Measurements from ENCODE around the gene MPHOSPH9.

The MPHOSPH9 gene

GRCh38 chr12:123114304-123115083, 118.4 kb downstream of the MPHOSPH9 start:
- H3K4me3 ChIP-seq (ENCODE audit: low read depth, low read length) = no peak overlapping the region
- no peaks in the 10 kb centered on the region for H3K4me1 ChIP-seq

GRCh38 chr12:123113026-123113425, 119.9 kb downstream of the MPHOSPH9 start:
- no peaks in the 10 kb centered on the region for H3K36me3 ChIP-seq
- TF ChIP-seq CTCF (IDR thresholded peaks at IDR 0.05; ENCODE audit: low read depth, low read length) = no peak
- no peak overlapping the region for H3K4me3 ChIP-seq (ENCODE audit: low read depth, low read length)
- no peaks in the 10 kb centered on the region for H3K9me3 ChIP-seq
- DNase-seq = no peak
- H3K4me1 ChIP-seq = no peaks in the 10 kb centered on the region
- H3K27me3 ChIP-seq = no peaks in the 10 kb centered on the region

More at GRCh38 chr12:123114304-123115083, 118.4 kb downstream of the MPHOSPH9 start:
- no peaks in the 10 kb centered on the region for H3K36me3 ChIP-seq
- no peak for TF ChIP-seq CTCF (IDR thresholded peaks at IDR 0.05; ENCODE audit: low read depth, low read length)
- H3K9me3 ChIP-seq = no peaks in the 10 kb centered on the region
- H3K27me3 ChIP-seq = no peaks in the 10 kb centered on the region
- DNase-seq = no peak

- Histone ChIP-seq H3K36me3 (no peaks in the 10 kb centered on the region), H3K4me1 (no peaks in the 10 kb centered on the region), H3K4me3 (ENCODE audit: low read depth, low read length) (no peak overlapping the region), H3K27me3 (no peaks in the 10 kb centered on the region), H3K9me3 (no peaks in the 10 kb centered on the region)
- no peak for DNase-seq
- no peak for TF ChIP-seq CTCF (IDR thresholded peaks at IDR 0.05; ENCODE audit: low read depth, low read length)
Measured at GRCh38 chr12:123111498-123112165, 121.3 kb downstream of the MPHOSPH9 start.

GRCh38 chr12:123109319-123109772, 123.6 kb downstream of the MPHOSPH9 start:
- no peak for TF ChIP-seq CTCF (IDR thresholded peaks at IDR 0.05; ENCODE audit: low read depth, low read length)
- Histone ChIP-seq H3K27me3 (no peaks in the 10 kb centered on the region), H3K9me3 (no peaks in the 10 kb centered on the region), H3K4me1 (no peaks in the 10 kb centered on the region), H3K36me3 (no peaks in the 10 kb centered on the region), H3K4me3 (ENCODE audit: low read depth, low read length) (no peak overlapping the region)
- no peak for DNase-seq

GRCh38 chr12:123108682-123109066, 124.3 kb downstream of the MPHOSPH9 start:
- Histone ChIP-seq H3K27me3 (no peaks in the 10 kb centered on the region), H3K9me3 (no peaks in the 10 kb centered on the region), H3K4me1 (no peaks in the 10 kb centered on the region), H3K36me3 (no peaks in the 10 kb centered on the region), H3K4me3 (ENCODE audit: low read depth, low read length) (no peak overlapping the region)
- no peak for TF ChIP-seq CTCF (IDR thresholded peaks at IDR 0.05; ENCODE audit: low read depth, low read length)
- no peak for DNase-seq

Measured in BE2C (cell line).